Adrenal gland (tissue), 5 donors: ENCODE results near the gene NUSAP1.

Experiments
- CTCF ChIP-seq, 6 experiments: fragments of 450-650 bp in 4 of 6; fragments of 200-600 bp in 2 of 6; sonication (generic) in 1 of 6; IDR thresholded peaks; 1 replicate in 5 of 6; 2 replicates in 1 of 6; pipeline versions ENCODE4 v1.5.1 to v1.8.0; 2016 to 2021; ENCODE audit warnings: antibody characterized with exemption in 6 of 6, mild to moderate bottlenecking in 2 of 6, moderate library complexity in 1 of 6
- POLR2A ChIP-seq, 2 donors: fragments of 450-650 bp; IDR thresholded peaks; one replicate each; pipeline ENCODE4 v1.6.1; 2017; ENCODE audit warnings: antibody characterized with exemption in 2 of 2, mild to moderate bottlenecking in 2 of 2, moderate library complexity in 1 of 2
- donor health status: DM: no; HTN: no; CAD: no.

- TF ChIP-seq POLR2A (IDR thresholded peaks at IDR 0.05) (no peak), CTCF (IDR thresholded peaks at IDR 0.05) (no peak)
Observed at GRCh38 chr15:41304149-41304770, 28.4 kb upstream of the NUSAP1 start.
